Neural cell (in vitro differentiated cells): Measurements from ENCODE around the gene ACSL5. TPM values are rescaled to one million over a fixed set of nuclear protein-coding genes. Genes with fewer than 3 reads are reported as not detected.

Experiments
- H2AFZ ChIP-seq: fragments of 200-600, 300-800 bp; sonication (generic), shearing (Covaris generic); 2 replicates; pipeline ENCODE4 v1.6.0; 2014; ENCODE audit warnings: low read depth, mild to moderate bottlenecking, antibody characterized with exemption, low read length, moderate library complexity
- H3F3A ChIP-seq: fragments of 200-600 bp; shearing (Covaris generic); 2 replicates; pipeline ENCODE4 v1.6.1; 2016; ENCODE audit warnings: mild to moderate bottlenecking, moderate library complexity, mixed read lengths, antibody characterized with exemption, low read length; ENCODE audit not compliant: insufficient read depth, poor library complexity, severe bottlenecking
- H3K27ac ChIP-seq: fragments of 200-600, 300-800 bp; sonication (generic), shearing (Covaris generic); 2 replicates; pipeline ENCODE4 v1.5.1; 2014; ENCODE audit warnings: mild to moderate bottlenecking, low read length, moderate library complexity
- H3K27me3 ChIP-seq: fragments of 300-800, 200-600 bp; sonication (generic), shearing (Covaris generic); 2 replicates; pipeline ENCODE4 v1.6.0; 2014; ENCODE audit warnings: mild to moderate bottlenecking, low read depth, low read length, moderate library complexity; ENCODE audit not compliant: insufficient read depth
- H3K36me3 ChIP-seq: fragments of 300-800, 200-600 bp; sonication (generic), shearing (Covaris generic); 2 replicates; pipeline ENCODE4 v1.5.1; 2014; ENCODE audit warnings: mild to moderate bottlenecking, antibody characterized with exemption, low read length, moderate library complexity; ENCODE audit not compliant: insufficient read depth
- H3K4me2 ChIP-seq: fragments of 300-800, 200-600 bp; sonication (generic), shearing (Covaris generic); 2 replicates; pipeline ENCODE4 v1.6.0; 2014; ENCODE audit warnings: mild to moderate bottlenecking, low read length
- H3K4me3 ChIP-seq: fragments of 300-800, 200-600 bp; sonication (generic), shearing (Covaris generic); 2 replicates; pipeline ENCODE4 v1.5.1; 2014; ENCODE audit warnings: mild to moderate bottlenecking, low read length, moderate library complexity
- H3K79me2 ChIP-seq: fragments of 200-600 bp; shearing (Covaris generic); replicated peaks from 2 replicates; pipeline ENCODE4 v1.6.0; 2014; ENCODE audit warnings: mild to moderate bottlenecking, low read length, moderate library complexity; ENCODE audit not compliant: insufficient read depth
- H3K9ac ChIP-seq: fragments of 300-800, 200-600 bp; sonication (generic), shearing (Covaris generic); 2 replicates; pipeline ENCODE4 v1.6.1; 2016; ENCODE audit warnings: mild to moderate bottlenecking, low read length, mixed read lengths
- H3K9me2 ChIP-seq: fragments of 200-600 bp; shearing (Covaris generic); 2 replicates; pipeline ENCODE4 v1.6.1; 2016; ENCODE audit warnings: mild to moderate bottlenecking, low read length, mixed read lengths; ENCODE audit not compliant: insufficient read depth
- H3K9me3 ChIP-seq: fragments of 200-600, 300-800 bp; sonication (generic), shearing (Covaris generic); 2 replicates; pipeline ENCODE4 v1.6.1; 2016; ENCODE audit warnings: mild to moderate bottlenecking, mixed run types, low read length, moderate library complexity, mixed read lengths
- H4K20me1 ChIP-seq: fragments of 200-600 bp; shearing (Covaris generic); 2 replicates; pipeline ENCODE4 v1.6.1; 2016; ENCODE audit warnings: mild to moderate bottlenecking, mixed run types; ENCODE audit not compliant: insufficient read depth
- EP300 ChIP-seq: fragments of 450-650 bp; conservative IDR thresholded peaks from 2 replicates; pipeline ENCODE4 v1.6.1; 2014; ENCODE audit warnings: antibody characterized with exemption, mild to moderate bottlenecking, moderate library complexity; ENCODE audit not compliant: poor library complexity, severe bottlenecking
- EZH2 ChIP-seq: fragments of 200-600, 300-800 bp; shearing (Covaris generic), sonication (generic); IDR thresholded peaks from 2 replicates; pipeline ENCODE4 v1.6.1; 2014; ENCODE audit warnings: antibody characterized with exemption, low read length, borderline replicate concordance, mild to moderate bottlenecking; ENCODE audit not compliant: insufficient read depth, poor library complexity, severe bottlenecking
- MXI1 ChIP-seq: fragments of 450-650 bp; conservative IDR thresholded peaks from 2 replicates; pipeline ENCODE4 v1.6.1; 2014; ENCODE audit warnings: antibody characterized with exemption, mild to moderate bottlenecking; ENCODE audit not compliant: poor library complexity, severe bottlenecking
- POLR2AphosphoS5 ChIP-seq: IDR thresholded peaks from 2 replicates; pipeline ENCODE4 v1.6.1; 2012
- RAD21 ChIP-seq: fragments of 450-650 bp; conservative IDR thresholded peaks from 2 replicates; pipeline ENCODE4 v1.6.1; 2014; ENCODE audit warnings: antibody characterized with exemption, mild to moderate bottlenecking, moderate library complexity
- SMC3 ChIP-seq: fragments of 450-650 bp; conservative IDR thresholded peaks from 2 replicates; pipeline ENCODE4 v1.6.1; 2014; ENCODE audit warnings: antibody characterized with exemption, mild to moderate bottlenecking, moderate library complexity; ENCODE audit not compliant: poor library complexity
- TAF1 ChIP-seq: IDR thresholded peaks from 2 replicates; pipeline ENCODE4 v1.6.1; 2012; ENCODE audit warnings: low read depth
- polyA plus RNA-seq: library from polyadenylated mRNA; depleted of rRNA; stranded (reverse); fragments of >200 nt; gene quantifications from 2 replicates; pipeline ENCODE4 v1.2.3, GENCODE V29; 2014
- TF ChIP-seq, protein P1 (sequence below): IDR thresholded peaks from 2 replicates; pipeline ENCODE4 v1.6.1; 2012; ENCODE audit warnings: borderline replicate concordance
- TF ChIP-seq, protein P2 (sequence below): fragments of 450-650 bp; IDR thresholded peaks from 2 replicates; pipeline ENCODE4 v1.5.1; 2014; ENCODE audit warnings: antibody characterized with exemption, mild to moderate bottlenecking, moderate library complexity; ENCODE audit not compliant: poor library complexity, severe bottlenecking

The ACSL5 gene
- polyA plus RNA-seq, 1 donor from 2014 or later: not detected

GRCh38 chr10:112360308-112361270, 13.3 kb upstream of the ACSL5 start:
- H2AFZ ChIP-seq: no peak overlapping the region
- H3K36me3 ChIP-seq: no peaks in the 10 kb centered on the region
- no peaks in the 10 kb centered on the region for H4K20me1 ChIP-seq
- H3K9me3 ChIP-seq: no peaks in the 10 kb centered on the region
- H3K4me3 ChIP-seq: no peak overlapping the region
- H3K79me2 ChIP-seq: no peaks in the 10 kb centered on the region
- H3F3A ChIP-seq: no peaks in the 10 kb centered on the region
- no peak overlapping the region for H3K9ac ChIP-seq
- H3K4me2 ChIP-seq: no peak overlapping the region
- H3K27ac ChIP-seq: no peak overlapping the region
- H3K27me3 ChIP-seq: no peaks in the 10 kb centered on the region
- H3K9me2 ChIP-seq: no peaks in the 10 kb centered on the region
- TF ChIP-seq EZH2 (no peak), POLR2AphosphoS5 (no peak), RAD21 (no peak), MXI1 (no peak), EP300 (no peak), TAF1 (no peak), SMC3 (no peak)
- TF ChIP-seq, protein P1, sequence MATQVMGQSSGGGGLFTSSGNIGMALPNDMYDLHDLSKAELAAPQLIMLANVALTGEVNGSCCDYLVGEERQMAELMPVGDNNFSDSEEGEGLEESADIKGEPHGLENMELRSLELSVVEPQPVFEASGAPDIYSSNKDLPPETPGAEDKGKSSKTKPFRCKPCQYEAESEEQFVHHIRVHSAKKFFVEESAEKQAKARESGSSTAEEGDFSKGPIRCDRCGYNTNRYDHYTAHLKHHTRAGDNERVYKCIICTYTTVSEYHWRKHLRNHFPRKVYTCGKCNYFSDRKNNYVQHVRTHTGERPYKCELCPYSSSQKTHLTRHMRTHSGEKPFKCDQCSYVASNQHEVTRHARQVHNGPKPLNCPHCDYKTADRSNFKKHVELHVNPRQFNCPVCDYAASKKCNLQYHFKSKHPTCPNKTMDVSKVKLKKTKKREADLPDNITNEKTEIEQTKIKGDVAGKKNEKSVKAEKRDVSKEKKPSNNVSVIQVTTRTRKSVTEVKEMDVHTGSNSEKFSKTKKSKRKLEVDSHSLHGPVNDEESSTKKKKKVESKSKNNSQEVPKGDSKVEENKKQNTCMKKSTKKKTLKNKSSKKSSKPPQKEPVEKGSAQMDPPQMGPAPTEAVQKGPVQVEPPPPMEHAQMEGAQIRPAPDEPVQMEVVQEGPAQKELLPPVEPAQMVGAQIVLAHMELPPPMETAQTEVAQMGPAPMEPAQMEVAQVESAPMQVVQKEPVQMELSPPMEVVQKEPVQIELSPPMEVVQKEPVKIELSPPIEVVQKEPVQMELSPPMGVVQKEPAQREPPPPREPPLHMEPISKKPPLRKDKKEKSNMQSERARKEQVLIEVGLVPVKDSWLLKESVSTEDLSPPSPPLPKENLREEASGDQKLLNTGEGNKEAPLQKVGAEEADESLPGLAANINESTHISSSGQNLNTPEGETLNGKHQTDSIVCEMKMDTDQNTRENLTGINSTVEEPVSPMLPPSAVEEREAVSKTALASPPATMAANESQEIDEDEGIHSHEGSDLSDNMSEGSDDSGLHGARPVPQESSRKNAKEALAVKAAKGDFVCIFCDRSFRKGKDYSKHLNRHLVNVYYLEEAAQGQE: no peak
- TF ChIP-seq, protein P2, sequence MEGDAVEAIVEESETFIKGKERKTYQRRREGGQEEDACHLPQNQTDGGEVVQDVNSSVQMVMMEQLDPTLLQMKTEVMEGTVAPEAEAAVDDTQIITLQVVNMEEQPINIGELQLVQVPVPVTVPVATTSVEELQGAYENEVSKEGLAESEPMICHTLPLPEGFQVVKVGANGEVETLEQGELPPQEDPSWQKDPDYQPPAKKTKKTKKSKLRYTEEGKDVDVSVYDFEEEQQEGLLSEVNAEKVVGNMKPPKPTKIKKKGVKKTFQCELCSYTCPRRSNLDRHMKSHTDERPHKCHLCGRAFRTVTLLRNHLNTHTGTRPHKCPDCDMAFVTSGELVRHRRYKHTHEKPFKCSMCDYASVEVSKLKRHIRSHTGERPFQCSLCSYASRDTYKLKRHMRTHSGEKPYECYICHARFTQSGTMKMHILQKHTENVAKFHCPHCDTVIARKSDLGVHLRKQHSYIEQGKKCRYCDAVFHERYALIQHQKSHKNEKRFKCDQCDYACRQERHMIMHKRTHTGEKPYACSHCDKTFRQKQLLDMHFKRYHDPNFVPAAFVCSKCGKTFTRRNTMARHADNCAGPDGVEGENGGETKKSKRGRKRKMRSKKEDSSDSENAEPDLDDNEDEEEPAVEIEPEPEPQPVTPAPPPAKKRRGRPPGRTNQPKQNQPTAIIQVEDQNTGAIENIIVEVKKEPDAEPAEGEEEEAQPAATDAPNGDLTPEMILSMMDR: no peak

DNA sequence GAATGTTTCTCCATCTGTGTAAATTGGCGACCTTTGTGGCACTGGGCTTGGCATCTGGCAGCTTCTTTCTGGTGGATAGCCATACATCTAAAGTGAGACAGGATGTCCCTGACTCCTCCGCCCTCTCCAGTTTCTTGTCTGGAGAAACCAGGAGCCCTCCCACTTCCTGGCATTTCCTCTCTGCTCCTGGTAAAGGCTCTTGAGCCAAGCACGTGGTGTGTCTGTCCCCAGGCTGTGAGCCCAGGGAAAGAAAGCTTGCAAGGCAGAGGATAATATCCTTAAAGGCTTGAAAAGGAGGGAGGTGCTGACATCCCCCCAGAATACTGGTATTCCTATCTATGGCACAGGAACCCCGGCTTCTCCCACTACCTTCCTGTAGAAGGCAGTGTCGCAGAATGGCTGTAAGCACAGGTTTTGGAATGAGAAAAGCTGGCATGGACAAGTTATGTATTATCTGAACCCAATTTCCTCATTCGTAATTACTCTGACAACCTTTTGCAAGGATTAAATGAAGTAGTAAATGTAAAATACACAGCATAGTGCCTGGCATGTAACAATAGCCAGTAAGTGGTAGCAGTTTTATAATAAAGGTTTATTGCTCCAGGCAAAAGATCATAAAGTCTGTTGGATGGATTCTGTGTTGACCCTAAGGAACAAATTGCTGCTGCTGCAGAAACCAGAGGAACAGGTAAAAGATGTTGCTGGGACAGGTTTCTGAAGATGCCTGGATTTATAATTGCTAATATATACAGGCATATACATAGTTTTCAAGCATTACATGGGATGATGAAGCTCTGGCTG, 11.8 kb upstream of the ACSL5 start:
- no peaks in the 10 kb centered on the region for H4K20me1 ChIP-seq
- no peaks in the 10 kb centered on the region for H3K36me3 ChIP-seq
- H3K27ac ChIP-seq: no peak overlapping the region
- no peaks in the 10 kb centered on the region for H3K9me2 ChIP-seq
- H3K9me3 ChIP-seq: no peaks in the 10 kb centered on the region
- no peaks in the 10 kb centered on the region for H3K79me2 ChIP-seq
- H3K9ac ChIP-seq: no peak overlapping the region
- H3K27me3 ChIP-seq: no peaks in the 10 kb centered on the region
- no peak for TF ChIP-seq SMC3
- TF ChIP-seq, protein P1: no peak
- TF ChIP-seq, protein P2: no peak
- TF ChIP-seq EP300: no peak
- no peak for TF ChIP-seq TAF1
- no peaks in the 10 kb centered on the region for H3F3A ChIP-seq
- no peak overlapping the region for H2AFZ ChIP-seq
- no peak overlapping the region for H3K4me2 ChIP-seq
- no peak overlapping the region for H3K4me3 ChIP-seq
